ENCODE data around the gene DAAM1. TPM values are rescaled to one million over a fixed set of nuclear protein-coding genes. Genes with fewer than 3 reads are reported as not detected.

DAAM1 gene
- total and polyA plus RNA-seq, 2 donors from 2014 or later: 5.3 to 47.8 TPM

- Histone ChIP-seq H3K9ac (ENCODE audit: low read length in 3 of 3) (no peak overlapping the region), H3K4me3 (ENCODE audit: low read length in 3 of 3) (no peak overlapping the region), H3K9me3 (ENCODE audit: control insufficient read depth in 2 of 3, insufficient read depth in 1 of 3, low read length in 3 of 3) (no peaks in the 10 kb centered on the region), H3K27ac (ENCODE audit: low read depth in 2 of 2, low read length in 2 of 2) (no peak overlapping the region), H3K4me1 (ENCODE audit: control insufficient read depth in 2 of 3, insufficient read depth in 2 of 3, low read depth in 1 of 3, low read length in 3 of 3) (no peaks in the 10 kb centered on the region), H3K27me3 (ENCODE audit: control insufficient read depth, insufficient read depth, low read length) (no peaks in the 10 kb centered on the region), H3K36me3 (ENCODE audit: control insufficient read depth in 2 of 3, insufficient read depth in 3 of 3, low read length in 3 of 3) (no peaks in the 10 kb centered on the region)
- no peak for FAIRE-seq
- intact Hi-C loops (cut with DNase I): no loop called here
- no peak for TF ChIP-seq CTCF (IDR thresholded peaks at IDR 0.05; ENCODE audit: borderline replicate concordance, extremely low read depth, insufficient read depth)
- DNase-seq: no peak
Measured at GRCh38 chr14:59394268-59394667, 205.8 kb downstream of the DAAM1 start.

- Histone ChIP-seq H3K36me3 (ENCODE audit: control insufficient read depth in 2 of 3, insufficient read depth in 3 of 3, low read length in 3 of 3) (no peaks in the 10 kb centered on the region), H3K27me3 (ENCODE audit: control insufficient read depth, insufficient read depth, low read length) (no peaks in the 10 kb centered on the region), H3K4me1 (ENCODE audit: control insufficient read depth in 2 of 3, insufficient read depth in 2 of 3, low read depth in 1 of 3, low read length in 3 of 3) (no peaks in the 10 kb centered on the region), H3K27ac (ENCODE audit: low read depth in 2 of 2, low read length in 2 of 2) (no peak overlapping the region), H3K9me3 (ENCODE audit: control insufficient read depth in 2 of 3, insufficient read depth in 1 of 3, low read length in 3 of 3) (no peaks in the 10 kb centered on the region), H3K4me3 (ENCODE audit: low read length in 3 of 3) (no peak overlapping the region), H3K9ac (ENCODE audit: low read length in 3 of 3) (no peak overlapping the region)
- FAIRE-seq (no peak), DNase-seq (no peak)
- intact Hi-C loops (cut with DNase I): no loop called here
- no peak for TF ChIP-seq CTCF (IDR thresholded peaks at IDR 0.05; ENCODE audit: borderline replicate concordance, extremely low read depth, insufficient read depth)
Measured at GRCh38 chr14:59395672-59396071, 207.2 kb downstream of the DAAM1 start.

GRCh38 chr14:59398841-59399240 lies 210.4 kb downstream of the DAAM1 start:
- Histone ChIP-seq H3K4me1 (ENCODE audit: control insufficient read depth in 2 of 3, insufficient read depth in 2 of 3, low read depth in 1 of 3, low read length in 3 of 3) (no peaks in the 10 kb centered on the region), H3K27me3 (ENCODE audit: control insufficient read depth, insufficient read depth, low read length) (no peaks in the 10 kb centered on the region), H3K36me3 (ENCODE audit: control insufficient read depth in 2 of 3, insufficient read depth in 3 of 3, low read length in 3 of 3) (no peaks in the 10 kb centered on the region), H3K9me3 (ENCODE audit: control insufficient read depth in 2 of 3, insufficient read depth in 1 of 3, low read length in 3 of 3) (no peaks in the 10 kb centered on the region), H3K27ac (ENCODE audit: low read depth in 2 of 2, low read length in 2 of 2) (no peak overlapping the region), H3K9ac (ENCODE audit: low read length in 3 of 3) (no peak overlapping the region), H3K4me3 (ENCODE audit: low read length in 3 of 3) (no peak overlapping the region)
- intact Hi-C loops (cut with DNase I): no loop called here
- FAIRE-seq (no peak), DNase-seq (no peak)
- no peak for TF ChIP-seq CTCF (IDR thresholded peaks at IDR 0.05; ENCODE audit: borderline replicate concordance, extremely low read depth, insufficient read depth)
